COLO829 (cell line): ENCODE results near the gene OR4B1.
"Not testable (repeated sequence)": the region's sequence is repeated elsewhere in the genome, so short reads cannot be mapped to it uniquely, and the experiment has no call there.

Experiments used
- DNase-seq: peaks from one replicate; pipeline ENCODE4 v3.0.0; 2012; ENCODE audit warnings: low spot score

OR4B1 gene, protein sequence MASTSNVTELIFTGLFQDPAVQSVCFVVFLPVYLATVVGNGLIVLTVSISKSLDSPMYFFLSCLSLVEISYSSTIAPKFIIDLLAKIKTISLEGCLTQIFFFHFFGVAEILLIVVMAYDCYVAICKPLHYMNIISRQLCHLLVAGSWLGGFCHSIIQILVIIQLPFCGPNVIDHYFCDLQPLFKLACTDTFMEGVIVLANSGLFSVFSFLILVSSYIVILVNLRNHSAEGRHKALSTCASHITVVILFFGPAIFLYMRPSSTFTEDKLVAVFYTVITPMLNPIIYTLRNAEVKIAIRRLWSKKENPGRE

DNA sequence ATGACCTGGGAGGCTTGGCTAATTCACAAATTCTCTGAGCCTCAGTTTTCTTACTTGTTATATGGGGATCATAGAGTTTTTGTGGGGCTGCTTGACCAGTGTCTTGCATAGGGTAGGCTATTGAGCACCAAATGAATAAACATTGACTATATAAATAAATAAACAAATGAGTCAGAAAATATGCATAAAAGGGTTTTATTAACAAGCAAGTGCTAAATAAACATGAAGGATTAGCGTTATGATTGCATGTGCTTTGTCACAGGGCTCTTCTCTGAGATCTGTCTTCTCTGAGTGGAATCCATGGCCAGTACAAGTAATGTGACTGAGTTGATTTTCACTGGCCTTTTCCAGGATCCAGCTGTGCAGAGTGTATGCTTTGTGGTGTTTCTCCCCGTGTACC lies at the start of gene OR4B1:
OR4B1 (plus strand) TSS at position 301 of the 400 bp plus-strand sequence; CDS start at position 301, 0 bp downstream.
- no peak for DNase-seq

DNA sequence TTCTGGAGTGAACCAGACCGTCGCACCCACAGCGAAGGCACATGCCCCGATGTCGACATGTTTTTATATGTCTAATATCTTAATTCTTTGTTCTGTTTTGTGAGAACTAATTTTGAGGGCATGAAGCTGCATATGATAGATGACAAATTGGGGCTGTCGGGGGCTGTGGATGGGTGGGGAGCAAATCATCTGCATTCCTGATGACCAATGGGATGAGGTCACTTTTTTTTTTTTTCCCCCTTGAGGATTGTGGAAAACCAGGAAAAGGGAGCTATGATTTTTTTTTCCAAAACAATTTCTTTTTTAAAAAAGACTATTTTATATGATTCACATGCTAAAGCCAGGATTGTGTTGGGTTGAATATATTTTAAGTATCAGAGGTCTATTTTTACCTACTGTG lies 49.2 kb upstream of the OR4B1 start:
- no peak for DNase-seq

DNA sequence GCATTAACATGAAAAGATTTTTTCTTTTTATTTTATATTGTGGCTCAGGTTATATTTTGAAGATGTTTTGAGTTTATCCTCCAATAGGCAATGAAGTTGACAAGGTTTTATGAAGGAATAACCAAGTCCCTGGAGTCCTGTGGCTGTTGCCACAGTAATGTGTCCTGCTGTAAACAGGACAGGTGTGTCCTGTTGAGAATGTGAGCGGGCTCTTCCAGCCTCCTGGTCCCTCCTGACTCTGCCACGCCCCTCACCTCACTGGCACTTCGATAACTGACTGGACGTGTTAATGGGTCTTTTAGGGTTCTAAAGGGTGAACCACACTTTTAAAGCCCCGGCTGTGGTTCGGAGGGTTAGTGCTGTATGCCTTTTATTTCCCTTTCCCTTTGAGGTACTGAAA lies 47.8 kb upstream of the OR4B1 start:
- DNase-seq, result no peak

DNA sequence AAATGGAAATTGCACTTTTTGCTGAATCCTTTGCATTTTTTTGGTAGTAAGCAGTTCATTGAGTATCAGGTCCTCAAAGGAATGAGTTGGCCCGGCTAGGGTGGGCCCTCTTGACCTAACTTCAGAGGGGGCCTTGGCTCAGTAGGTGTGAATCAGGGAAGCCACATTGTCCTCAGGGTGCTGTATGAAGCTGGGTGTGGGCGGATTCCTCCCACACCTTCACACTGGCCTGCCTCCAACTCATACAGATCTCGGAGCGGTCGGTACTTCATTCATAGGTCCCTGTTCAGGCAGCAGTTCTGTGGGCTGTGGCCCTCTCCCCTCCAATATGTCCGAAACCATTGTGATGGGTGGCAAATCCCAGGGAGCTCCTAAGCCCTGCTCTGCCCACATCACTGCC lies 47.4 kb upstream of the OR4B1 start:
- no peak for DNase-seq

DNA sequence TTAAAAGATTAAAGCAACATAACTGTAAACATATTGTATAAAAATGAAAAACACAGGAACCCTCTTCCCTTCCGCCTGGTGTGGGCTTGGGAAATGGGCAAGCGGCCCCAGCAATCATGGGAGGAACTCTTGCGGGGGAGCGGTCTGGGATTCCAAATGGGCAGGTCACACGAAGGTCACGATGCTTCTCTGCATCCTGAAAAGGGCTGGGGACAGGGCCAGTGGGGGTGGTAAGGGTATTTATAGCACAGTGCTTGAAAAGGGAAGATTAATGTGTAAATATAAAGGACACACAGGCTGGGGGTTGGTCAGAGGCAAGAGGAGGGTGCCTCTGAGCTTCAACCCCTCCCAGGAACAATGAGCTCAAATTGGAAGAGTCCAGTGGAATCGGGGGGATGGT lies 46.9 kb upstream of the OR4B1 start:
- DNase-seq, result peak; percentile 57

DNA sequence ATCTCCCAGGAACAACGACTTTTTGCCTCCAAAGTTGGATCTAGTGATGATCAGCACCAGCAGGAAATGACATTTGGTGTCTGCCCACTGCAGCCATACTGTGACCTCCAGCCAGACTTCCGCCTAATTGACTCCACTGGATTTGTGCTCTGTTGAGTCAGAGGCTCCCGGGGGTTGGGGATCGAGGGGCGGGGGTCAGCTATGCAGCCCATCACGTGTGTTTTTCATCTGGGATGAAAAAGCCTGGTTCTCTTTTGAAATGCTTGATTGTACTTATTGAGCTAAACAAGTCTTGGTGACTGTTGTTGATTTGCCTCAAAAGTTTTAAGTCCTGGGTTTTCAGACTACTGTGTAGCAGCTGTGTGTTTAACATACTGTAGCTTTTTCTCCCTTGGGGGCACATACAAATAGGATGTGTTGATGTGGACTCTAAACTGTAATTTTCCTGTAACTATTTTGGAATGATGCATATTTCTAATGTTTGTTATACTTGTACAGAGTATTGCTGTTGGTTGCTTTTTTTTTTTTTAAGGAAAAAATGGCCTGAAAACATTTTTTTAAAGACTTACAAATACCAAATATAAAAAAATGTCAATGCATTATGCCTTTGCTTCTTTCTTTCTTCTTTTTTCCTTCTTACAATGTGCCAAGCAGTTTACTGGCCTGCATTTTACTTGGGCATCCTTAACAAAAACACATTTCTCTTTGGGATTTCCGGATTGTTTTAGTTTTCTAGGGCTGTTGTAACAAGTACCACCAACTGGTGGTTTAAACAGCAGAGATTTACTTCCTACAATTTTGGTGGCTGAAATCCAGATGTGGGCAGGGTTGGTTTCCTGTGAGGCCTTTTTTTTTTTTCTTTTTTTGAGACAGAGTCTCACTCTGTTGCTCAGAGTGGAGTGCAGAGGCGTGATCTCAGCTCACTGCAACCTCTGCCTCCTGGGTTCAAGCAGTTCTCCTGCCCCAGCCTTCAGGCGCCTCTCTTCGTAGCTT lies 46.1 kb upstream of the OR4B1 start:
- DNase-seq, result peak; percentile 65

DNA sequence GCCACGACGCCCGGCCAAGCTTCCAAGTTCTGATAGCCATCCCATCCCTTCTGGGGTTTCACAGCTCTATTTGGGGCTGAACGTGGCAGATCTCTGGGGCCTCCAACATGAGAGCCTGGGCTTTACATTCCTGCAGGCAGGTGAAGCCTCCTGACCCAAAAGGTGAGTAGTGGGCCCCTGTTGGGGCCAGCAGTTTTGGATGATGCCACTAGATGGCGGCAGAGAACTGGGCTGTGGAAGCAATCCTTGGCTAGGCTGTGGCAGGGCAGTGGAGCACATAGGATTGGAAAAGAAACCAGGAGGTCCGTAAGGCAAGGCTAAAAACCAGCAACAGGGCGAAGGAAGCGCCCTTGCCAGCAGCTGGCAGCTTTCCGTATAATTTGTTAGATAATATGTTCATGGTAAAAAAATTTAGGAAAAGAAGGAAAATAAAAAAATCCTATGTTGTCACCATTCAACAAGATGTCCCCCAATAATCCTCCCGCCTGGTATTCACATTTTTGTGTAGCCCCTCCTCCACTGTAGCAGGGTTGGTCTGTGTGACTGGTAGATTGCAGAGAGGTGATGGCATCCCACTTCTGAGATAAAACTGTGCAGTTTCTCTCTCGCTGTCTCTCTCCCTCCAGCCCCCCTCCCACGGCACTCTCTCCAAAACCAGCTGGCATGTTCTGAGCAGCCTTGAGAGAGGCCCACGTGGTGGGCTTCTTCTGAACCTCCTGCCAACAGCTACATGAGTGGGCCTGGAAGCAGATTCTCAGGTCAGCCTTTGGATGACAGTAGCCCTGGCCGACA lies 43.6 kb upstream of the OR4B1 start:
- DNase-seq, result peak; percentile 65

DNA sequence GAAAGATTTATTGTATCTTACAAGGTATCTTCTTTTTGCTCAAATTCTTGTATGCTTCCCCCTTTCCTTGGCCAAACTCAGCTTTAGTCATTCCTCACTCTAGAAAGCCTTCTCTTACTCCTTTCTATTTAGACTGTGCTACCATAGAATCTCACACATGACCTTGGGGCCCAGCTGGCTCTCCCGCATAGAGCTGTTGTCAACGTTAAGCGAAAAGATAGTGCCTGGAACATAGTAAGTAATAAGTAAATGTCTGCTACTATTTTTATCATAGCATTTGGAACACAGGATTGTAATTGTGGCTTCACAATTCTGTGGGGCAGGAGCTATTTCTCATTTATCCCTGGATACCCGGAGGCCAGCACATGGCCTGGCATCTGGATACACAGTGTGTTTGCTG lies 38.9 kb upstream of the OR4B1 start:
- DNase-seq, result no peak

DNA sequence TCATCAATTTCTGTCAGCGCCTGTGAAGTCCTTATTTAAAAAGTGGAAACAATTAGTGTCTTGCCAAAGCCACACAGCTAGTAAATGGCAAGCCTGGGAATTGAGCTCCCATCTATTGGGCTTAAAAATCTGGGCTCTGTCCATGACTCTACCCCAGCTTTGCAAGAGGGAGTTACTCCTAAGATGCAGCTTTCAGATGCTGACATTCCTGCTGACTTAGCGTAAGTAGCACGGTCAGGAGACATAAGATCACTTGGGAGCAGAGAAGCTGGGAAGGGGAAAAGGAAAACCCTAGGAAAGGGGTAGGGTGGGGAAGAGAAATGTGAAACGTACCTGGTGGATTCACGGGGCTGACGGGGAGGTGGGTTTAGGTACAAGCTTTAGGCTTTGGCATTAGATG lies 36.0 kb upstream of the OR4B1 start:
- no peak for DNase-seq

DNA sequence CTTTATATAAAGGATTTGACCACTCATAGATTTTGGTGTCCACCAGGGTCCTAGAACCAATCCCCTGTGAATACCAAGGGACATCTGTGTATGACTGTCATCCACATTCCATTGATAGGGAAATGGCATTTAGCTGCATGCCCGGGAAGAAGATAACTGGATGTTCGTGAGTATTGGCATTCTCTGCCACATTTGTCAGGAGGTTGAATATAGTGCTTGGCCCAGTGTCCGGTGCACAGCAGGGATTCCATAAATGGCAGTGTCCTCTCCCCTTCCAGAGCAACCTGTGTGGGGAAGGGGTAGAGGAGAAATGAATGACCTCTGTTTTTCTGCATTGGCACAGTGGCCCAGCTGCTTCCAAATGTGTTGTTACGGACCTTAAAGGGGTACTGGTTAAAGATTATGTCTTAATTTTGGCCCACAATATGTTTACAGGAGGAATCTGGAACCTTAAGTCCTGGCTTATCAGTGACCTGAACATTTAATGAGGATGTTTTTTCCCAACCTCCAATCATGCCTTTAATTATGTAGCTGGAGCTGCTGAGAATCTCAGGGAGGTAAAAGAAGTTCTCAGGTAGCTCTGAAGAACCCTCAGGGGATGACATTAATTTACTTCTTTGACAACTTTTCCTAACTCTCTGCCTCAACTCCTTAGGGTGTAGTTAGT lies 33.6 kb upstream of the OR4B1 start:
- DNase-seq, result no peak

DNA sequence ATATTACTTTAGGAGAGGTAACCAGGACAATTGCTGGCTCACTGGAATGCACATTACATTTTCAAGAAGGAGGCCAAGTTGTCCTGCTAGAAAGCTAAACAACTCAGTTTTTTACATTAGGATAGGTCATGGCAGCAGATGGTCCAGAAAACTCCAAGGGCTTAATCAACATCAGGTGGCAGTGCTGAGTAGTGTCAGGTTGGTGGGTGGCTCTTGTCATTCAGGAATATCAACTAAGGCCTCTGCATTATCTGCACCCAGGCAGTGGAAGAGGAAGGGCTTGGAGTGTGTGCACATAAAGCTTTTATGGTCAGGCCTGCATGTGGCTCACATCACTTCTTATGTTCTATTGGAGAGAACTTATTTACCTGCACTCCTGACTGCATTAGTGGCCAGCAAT lies 32.2 kb upstream of the OR4B1 start:
- DNase-seq, result no peak

DNA sequence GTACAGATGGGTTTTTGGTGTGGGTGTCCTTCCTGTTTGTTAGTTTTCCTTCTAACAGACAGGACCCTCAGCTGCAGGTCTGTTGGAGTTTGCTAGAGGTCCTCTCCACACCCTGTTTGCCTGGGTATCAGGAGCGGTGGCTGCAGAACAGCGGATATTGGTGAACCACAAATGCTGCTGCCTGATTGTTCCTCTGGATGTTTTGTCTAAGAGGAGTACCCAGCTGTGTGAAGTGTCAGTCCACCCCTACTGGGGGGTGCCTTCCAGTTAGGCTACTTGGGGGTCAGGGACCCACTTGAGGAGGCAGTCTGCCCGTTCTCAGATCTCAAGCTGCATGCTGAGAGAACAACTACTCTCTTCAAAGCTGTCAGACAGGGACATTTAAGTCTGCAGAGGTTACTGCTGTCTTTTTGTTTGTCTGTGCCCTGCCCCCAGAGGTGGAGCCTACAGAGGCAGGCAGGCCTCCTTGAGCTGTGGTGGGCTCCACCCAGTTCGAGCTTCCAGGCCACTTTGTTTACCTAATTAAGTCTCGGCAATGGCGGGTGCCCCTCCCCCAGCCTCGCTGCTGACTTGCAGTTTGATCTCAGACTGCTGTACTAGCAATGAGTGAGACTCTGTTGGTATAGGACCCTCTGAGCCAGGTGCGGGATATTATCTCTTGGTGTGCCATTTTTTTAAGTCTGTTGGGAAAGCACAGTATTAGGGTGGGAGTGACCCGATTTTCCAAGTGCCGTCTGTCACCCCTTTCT lies 25.5 kb upstream of the OR4B1 start:
- DNase-seq, result not testable (repeated sequence)

DNA sequence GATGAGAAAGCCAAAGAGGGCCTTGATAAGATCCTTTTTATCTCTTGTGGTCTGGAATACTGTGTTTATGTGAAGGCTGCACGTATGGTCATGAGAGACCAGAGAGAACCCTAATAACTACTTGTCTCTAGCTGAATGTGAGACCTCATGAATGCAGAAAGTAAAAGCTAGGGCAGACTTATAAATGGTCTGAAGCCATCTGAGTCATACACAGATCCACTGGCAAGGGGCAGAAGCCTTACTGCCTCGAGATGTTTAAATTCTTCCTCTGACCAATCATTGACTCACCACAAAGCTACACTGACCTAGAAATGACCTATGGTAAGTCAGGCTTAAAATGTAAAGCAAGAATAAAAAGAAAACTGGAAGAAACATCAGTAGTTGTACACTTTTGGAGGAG lies 22.7 kb upstream of the OR4B1 start:
- DNase-seq, result peak; percentile 22

DNA sequence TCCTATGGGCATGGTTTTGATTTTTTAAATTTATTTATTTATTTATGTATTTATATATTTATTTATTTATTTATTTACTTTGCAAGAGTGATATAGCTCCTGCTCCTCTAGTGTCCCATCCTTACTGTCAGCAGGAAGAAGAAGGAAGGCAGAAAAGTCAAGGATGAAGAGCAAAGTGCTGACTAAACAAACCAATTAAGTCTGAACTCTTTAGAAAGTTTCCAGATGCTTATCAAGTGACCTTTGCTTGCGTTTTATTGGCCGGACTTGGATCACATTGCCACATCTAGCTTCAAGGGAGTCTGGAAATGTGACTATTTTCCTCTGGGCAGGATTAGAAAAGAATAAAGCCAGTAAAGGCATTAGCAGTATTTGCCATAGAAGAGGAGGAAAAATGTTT lies 8.7 kb upstream of the OR4B1 start:
- DNase-seq, result no peak

DNA sequence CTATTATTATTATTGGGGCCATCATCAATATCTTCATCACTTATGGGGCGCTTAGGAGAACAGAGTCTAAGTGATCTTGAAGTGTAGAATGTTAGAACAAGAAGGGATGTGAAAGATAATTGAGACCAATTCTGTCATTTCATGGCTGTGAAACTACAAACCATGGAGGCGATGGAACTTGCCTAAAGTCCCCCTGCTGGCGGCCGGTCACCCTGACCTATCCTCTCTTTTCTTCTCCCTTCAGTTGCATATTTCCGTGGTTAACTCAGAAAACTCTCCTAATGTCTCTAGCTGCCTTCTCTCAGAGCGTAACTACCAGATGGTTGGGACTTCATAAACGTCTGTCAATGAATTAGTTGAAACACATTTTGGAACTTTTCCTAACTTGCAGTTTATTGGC lies 6.6 kb upstream of the OR4B1 start:
- peak; percentile 32 for DNase-seq

DNA sequence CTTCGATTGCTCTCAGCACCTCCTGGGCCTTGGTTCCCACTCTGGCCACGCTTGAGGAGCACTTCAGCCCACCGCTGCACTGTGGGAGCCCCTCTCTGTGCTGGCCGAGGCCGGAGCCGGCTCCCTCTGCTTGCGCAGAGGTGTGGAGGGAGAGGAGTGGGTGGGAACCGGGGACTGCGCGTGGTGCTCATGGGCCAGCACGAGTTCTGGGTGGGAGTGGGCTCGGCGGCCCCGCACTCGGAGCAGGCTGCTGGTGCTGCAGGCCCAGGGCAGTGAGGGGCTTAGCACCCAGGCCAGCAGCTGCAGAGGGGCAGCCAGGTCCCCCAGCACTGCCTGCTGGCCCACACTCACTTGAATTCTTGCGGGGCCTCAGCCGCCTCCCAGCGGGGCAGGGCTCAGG lies 12.2 kb downstream of the OR4B1 start:
- no peak for DNase-seq

DNA sequence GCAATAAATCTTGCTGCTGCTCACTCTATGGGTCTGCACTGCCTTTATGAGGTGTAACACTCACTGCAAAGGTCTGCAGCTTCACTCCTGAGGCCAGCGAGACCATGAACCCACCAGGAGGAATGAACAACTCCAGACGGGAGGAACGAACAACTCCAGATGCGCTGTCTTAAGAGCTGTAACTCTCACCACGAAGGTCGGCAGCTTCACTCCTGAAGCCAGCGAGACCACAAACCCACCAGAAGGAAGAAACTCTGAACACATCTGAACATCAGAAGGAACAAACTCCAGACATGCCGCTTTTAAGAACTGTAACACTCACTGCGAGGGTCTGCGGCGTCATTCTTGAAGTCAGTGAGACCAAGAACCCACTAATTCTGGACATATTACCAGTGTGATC lies 13.4 kb downstream of the OR4B1 start:
- DNase-seq, result not testable (repeated sequence)

DNA sequence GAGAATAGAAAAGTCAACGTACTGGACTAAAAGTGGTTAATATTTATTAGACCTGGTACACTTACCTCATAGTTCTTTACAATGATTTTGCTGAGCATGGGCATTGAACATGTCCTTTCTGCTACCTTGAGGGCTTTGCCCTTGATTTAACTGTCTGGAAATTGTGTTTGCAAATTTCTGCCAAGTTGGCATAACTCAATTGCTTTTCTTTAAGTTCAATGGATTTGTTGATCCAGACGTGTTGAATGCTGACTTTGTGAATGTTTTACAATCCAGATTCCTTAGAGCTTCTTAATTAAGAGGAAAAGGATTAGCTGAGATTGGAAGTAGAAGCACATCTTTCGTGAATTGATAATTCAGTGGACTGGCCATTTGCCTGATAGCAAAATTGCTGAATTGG lies 21.1 kb downstream of the OR4B1 start:
- DNase-seq, result no peak

DNA sequence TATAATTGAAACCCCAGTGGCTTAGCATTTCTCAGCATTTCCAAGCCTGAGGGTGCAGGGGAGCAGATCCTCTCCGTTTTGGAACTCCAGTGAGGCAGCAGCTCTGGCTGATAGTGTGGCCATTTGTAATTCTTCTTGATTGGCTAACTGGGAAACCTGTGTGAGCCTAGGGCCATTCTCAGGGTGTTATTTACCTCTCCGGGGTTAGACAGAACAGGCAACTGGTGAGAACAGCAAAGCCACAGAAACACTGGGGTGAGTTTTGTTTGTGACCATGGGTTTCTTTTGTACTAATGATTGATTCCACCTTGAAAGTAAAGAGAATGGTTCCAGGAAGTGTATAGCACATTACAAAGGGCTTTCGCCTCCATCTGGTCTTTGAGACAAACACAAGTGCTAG lies 25.9 kb downstream of the OR4B1 start:
- DNase-seq, result no peak

DNA sequence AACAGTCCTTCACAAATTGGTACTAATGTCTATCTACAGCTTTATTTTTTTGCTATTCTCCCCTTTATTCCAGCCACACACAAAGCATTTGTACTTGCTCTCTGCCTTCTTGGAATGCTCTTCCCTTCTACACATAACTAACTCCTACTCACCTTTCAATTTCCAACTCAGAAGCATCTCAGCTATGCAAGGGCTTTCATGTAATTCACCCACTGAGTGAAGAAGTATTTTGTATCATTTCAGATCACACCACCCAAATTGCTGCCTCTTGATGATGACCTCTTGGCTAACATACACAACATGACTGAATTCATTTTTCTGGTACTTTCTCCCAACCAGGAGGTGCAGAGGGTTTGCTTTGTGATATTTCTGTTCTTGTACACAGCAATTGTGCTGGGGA lies 28.2 kb downstream of the OR4B1 start, which contains the start of gene OR4X2:
OR4X2 (plus strand) TSS at position 301 of the 400 bp plus-strand sequence; CDS start at position 301, 0 bp downstream.
- no peak for DNase-seq

DNA sequence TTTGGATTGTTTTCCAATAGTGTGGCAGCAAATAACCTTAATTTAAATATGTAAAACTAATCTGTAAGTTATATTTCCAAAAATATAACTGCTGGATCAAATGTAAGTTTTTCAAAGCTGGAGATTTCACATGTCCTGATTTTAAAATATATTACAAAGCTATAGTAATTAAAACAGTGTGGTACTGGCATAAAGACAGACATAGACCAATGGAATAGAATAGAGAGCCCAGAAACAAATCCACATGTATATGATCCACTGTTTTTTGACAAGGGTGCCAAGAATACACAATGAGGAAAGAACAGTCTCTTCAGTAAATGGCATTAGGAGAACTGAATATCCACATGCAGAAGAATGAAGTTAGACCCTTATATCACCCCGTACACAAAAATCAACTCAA lies 32.3 kb downstream of the OR4B1 start:
- no peak for DNase-seq
